ENCODE measurements around the gene UNC13C.

The UNC13C gene

DNA sequence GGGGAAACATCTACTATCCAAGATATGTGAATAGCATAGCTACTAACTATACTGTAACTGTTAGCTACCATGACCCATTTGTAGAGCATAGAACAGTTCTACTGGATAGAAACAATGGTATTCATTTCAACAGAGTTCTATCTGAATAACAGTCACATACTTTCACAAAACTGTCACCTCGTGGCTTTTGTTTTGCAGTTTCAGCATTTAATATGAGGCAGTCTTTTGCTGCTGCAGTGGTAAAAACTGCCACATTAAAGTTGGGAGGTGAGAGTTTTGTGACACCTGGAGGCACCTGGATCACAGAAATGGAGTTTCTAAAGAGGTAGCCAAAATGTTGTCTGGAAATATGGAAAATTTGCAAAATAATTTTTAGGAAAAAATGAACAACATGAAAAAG is 578.0 kb downstream of the UNC13C start:
- TF ChIP-seq, protein P1, sequence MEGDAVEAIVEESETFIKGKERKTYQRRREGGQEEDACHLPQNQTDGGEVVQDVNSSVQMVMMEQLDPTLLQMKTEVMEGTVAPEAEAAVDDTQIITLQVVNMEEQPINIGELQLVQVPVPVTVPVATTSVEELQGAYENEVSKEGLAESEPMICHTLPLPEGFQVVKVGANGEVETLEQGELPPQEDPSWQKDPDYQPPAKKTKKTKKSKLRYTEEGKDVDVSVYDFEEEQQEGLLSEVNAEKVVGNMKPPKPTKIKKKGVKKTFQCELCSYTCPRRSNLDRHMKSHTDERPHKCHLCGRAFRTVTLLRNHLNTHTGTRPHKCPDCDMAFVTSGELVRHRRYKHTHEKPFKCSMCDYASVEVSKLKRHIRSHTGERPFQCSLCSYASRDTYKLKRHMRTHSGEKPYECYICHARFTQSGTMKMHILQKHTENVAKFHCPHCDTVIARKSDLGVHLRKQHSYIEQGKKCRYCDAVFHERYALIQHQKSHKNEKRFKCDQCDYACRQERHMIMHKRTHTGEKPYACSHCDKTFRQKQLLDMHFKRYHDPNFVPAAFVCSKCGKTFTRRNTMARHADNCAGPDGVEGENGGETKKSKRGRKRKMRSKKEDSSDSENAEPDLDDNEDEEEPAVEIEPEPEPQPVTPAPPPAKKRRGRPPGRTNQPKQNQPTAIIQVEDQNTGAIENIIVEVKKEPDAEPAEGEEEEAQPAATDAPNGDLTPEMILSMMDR (IDR thresholded peaks at IDR 0.05), result no peak

DNA sequence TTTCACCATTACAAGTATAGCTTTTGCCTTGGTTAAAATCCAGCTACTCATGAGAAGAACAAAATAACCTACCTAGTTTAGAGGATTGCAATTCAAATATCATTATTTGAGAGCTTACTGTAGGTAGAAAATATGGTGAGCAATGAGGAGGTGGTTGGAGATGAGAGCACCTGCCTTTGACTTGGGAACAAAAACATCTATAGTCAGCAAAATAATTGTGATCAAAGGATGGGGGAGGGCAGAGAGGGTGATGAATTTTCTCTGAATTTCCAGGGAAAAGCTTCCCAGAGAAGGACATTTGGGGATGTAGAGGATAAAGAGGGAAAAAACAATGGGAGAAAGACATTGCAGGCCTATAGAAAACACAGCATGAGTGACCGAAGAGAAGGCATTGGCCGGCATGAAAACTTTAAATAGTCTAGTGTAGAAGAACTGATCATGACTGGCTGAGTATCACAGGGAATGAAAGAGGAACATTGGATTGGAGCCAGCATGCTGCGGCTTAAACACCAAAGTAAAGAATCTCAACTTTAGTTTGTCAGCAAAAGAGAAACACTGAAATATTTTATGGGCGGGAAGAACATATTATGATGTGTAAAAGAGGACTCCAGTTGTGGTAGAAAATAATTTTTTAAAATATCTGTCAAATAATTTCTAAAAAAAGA is 581.3 kb downstream of the UNC13C start:
- TF ChIP-seq, protein P1 (IDR thresholded peaks at IDR 0.05), result no peak

DNA sequence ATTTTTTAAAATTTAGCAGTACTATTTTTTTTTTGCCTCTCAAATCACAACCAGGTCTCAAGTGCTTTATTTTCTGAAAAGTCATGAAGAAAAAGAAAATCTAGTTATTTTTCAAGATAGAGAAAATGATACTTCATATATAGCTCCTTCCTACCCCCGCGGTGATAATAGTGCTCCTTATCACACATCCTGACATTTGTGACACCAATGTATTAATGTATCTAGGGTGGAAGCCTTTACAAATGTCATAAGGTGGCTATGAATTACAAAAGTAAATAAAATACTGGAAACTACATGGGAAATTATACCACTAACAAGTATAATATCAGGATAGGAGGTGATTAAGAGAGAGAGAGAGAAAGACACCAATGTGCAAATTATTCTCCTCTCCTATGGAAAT is 582.2 kb downstream of the UNC13C start:
- TF ChIP-seq, protein P1 (IDR thresholded peaks at IDR 0.05), result no peak

DNA sequence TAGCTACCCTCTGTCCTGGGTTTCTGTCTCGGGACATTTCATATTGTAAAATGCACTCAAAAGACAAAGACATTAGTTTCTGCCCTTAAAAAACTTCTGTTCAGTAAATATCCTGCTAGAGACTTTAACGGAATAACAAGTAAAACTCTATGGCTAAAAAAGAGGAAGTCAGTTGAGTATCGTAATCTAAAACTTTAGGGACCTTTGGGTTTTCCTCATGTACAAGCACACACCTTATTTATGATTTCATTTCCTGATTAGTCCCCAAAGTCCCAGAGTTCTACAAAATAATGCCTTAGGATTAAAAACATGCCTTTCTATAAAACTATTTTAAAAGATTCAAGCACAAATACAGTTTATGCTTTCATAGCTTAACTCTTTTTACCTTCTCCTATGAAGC is 585.9 kb downstream of the UNC13C start:
- TF ChIP-seq, protein P1 (IDR thresholded peaks at IDR 0.05), result no peak

DNA sequence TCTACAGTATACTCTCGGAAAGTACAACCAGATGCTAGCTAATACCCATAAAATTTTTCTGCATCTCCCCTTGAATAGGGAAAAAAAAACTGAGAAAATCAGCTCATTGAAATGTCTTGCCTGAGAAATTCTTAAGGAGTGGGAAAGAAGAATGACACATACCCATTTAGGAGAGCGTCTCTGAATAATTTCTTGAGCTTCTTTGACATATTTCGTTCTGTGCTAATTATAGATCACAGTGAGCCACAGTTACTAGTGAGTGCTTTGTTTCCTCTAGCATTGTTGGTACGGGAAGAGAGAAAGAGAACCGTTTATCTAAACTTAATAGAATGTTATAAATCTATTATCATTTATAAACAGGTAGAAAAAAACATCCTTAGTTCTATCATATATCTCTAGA is 588.4 kb downstream of the UNC13C start:
- TF ChIP-seq, protein P1 (IDR thresholded peaks at IDR 0.05), result no peak

DNA sequence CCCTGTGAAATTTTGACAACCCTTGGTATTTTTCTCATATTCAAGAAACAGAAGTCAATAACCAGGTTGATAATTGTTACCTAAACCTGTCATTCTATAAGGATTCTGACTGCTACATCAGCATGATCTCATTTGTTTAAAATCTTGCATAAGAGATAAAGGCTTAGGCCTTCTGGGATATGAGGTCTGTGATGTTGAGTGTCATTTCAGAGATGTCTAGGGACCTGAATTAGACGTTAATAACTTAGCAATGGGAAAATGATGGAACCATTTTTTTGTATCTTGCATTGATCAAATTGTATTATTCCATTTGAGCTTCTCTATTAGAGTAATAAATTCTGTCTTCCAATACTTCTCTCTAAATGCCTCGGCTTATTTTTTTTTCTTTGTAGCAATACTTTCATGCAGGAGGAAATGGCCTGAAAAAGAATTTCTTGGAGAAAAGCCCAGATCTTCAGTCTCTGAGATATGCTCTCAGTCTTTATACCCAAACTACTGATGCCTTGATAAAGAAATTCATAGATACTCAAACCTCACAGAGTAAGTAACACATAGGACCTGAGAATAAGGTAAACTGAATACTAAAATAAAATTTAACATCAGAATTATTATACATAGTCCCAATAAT is 589.3 kb downstream of the UNC13C start:
- TF ChIP-seq, protein P1 (IDR thresholded peaks at IDR 0.05), result no peak

DNA sequence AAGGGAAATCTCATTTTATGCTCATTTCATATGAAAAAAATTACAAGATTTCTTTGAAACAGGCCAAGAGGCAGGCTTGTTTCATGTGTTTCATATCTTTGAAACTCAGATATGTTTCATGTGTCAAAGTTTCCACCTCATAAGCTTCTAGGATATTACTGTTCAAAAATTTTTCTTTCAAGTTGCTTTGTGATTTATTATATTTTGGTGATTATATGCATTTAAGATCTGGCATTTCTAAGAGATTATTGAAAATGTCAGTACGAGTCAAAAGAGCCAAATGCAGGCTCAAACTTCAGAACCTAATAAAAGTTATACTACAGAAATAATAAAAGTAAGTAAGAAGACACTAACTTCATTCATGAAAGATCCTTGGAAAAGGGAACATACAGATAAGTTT is 590.1 kb downstream of the UNC13C start:
- TF ChIP-seq, protein P1 (IDR thresholded peaks at IDR 0.05), result no peak

All from LNCAP (cell line).